22Rv1 (cell line): Measurements from ENCODE around the gene HBM.

Experiments
- H3K27ac ChIP-seq: fragments of 450-650 bp; 2 replicates; pipeline ENCODE4 v1.5.1; 2017
- CTCF ChIP-seq: fragments of 450-650 bp; IDR thresholded peaks from 2 replicates; pipeline ENCODE4 v1.5.1; 2017; ENCODE audit warnings: mild to moderate bottlenecking
- ZFX ChIP-seq: fragments of 450-650 bp; IDR thresholded peaks from 2 replicates; pipeline ENCODE4 v1.6.1; 2017; ENCODE audit warnings: antibody characterized with exemption, borderline replicate concordance

The HBM gene

DNA sequence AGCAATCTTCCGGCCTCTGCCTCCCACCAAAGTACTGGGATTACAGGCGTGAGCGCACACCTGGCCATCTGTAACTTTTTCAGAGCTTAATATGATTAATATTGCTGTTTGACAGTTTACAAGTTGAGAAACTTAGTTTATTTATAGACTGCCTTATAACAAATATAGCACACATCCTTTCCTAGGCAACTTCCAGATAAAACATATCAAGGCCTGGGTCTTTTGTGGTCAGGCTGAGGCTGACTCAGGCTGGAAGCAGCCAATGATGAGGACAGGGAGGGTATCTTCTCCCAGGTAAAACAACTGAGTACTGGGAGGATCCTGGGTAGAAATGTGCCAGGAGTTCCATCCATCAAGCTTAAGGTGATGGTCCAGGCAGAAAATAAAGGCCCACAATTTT, 47.2 kb downstream of the HBM start:
- H3K27ac ChIP-seq, result no peak overlapping the region
- TF ChIP-seq ZFX, result no peak
- TF ChIP-seq CTCF, result no peak
